Measurements from ENCODE around the gene UBE2E1.
"Not testable (repeated sequence)": the region's sequence is repeated elsewhere in the genome, so short reads cannot be mapped to it uniquely, and the experiment has no call there.

Gene UBE2E1

GRCh38 chr3:23884481-23884880, 78.7 kb downstream of the UBE2E1 start:
- no peak for DNase-seq

- no peak for DNase-seq
Observed at GRCh38 chr3:23885210-23885609, 79.5 kb downstream of the UBE2E1 start.

- DNase-seq, result no peak
Observed at GRCh38 chr3:23886311-23886710, 80.6 kb downstream of the UBE2E1 start.

GRCh38 chr3:23888617-23889228, 83.0 kb downstream of the UBE2E1 start:
- no peak for DNase-seq

- no peak for DNase-seq
Observed at GRCh38 chr3:23889386-23889785, 83.6 kb downstream of the UBE2E1 start.

- DNase-seq, result no peak
Observed at GRCh38 chr3:23889950-23890349, 84.2 kb downstream of the UBE2E1 start.

- DNase-seq, result no peak
Observed at GRCh38 chr3:23894254-23895061, 88.7 kb downstream of the UBE2E1 start.

- DNase-seq, result no peak
Observed at GRCh38 chr3:23895181-23895580, 89.4 kb downstream of the UBE2E1 start.

- DNase-seq, result no peak
Observed at GRCh38 chr3:23900744-23901143, 95.0 kb downstream of the UBE2E1 start.

GRCh38 chr3:23904545-23904944, 98.8 kb downstream of the UBE2E1 start:
- DNase-seq, result no peak

- no peak for DNase-seq
Observed at GRCh38 chr3:23909341-23909740, 103.6 kb downstream of the UBE2E1 start.

- no peak for DNase-seq
Observed at GRCh38 chr3:23911397-23911796, 105.6 kb downstream of the UBE2E1 start.

- DNase-seq, result not testable (repeated sequence)
Observed at GRCh38 chr3:23912335-23912734, 106.6 kb downstream of the UBE2E1 start.

GRCh38 chr3:23913182-23913581, 107.4 kb downstream of the UBE2E1 start:
- no peak for DNase-seq

- DNase-seq, result no peak
Observed at GRCh38 chr3:23913873-23914743, 108.4 kb downstream of the UBE2E1 start.

- no peak for DNase-seq
Observed at GRCh38 chr3:23915537-23916108, 109.9 kb downstream of the UBE2E1 start.

- DNase-seq, result no peak
Observed at GRCh38 chr3:23916152-23916885, 110.6 kb downstream of the UBE2E1 start.

GRCh38 chr3:23916886-23917678, 111.3 kb downstream of the UBE2E1 start, which contains the start of the genes NKIRAS1 and RPL15:
TSS of gene NKIRAS1 (minus strand) at chr3:23916990. CDS start at chr3:23910904, 6,086 bp downstream.
TSS of gene RPL15 (plus strand) at chr3:23917132. CDS start at chr3:23917860, 728 bp downstream.
- peak; percentile 97 for DNase-seq

- not testable (repeated sequence) for DNase-seq
Observed at GRCh38 chr3:23917679-23918303, 112.0 kb downstream of the UBE2E1 start.

GRCh38 chr3:23918331-23918730, 112.6 kb downstream of the UBE2E1 start:
- DNase-seq, result not testable (repeated sequence)

GRCh38 chr3:23919628-23920027, 113.9 kb downstream of the UBE2E1 start:
- no peak for DNase-seq
